MM.1S (cell line): ENCODE measurements around the gene ZNF681.

Experiments used
- DNase-seq: peaks from one replicate; pipeline ENCODE4 v3.0.0-alpha.2; 2015
- H2AFZ ChIP-seq: fragments of 300-600 bp; sonication (generic); 2 replicates; pipeline ENCODE4 v1.6.0; 2016; ENCODE audit warnings: antibody characterized with exemption, low read length
- H3F3A ChIP-seq: fragments of 300-600 bp; sonication (generic); 2 replicates; pipeline ENCODE4 v1.6.1; 2016; ENCODE audit warnings: mild to moderate bottlenecking, antibody characterized with exemption, low read length, moderate library complexity, mixed read lengths; ENCODE audit not compliant: insufficient read depth
- H3K27ac ChIP-seq: fragments of 300-600 bp; sonication (generic); 2 replicates; pipeline ENCODE4 v1.5.1; 2016; ENCODE audit warnings: mild to moderate bottlenecking, low read length
- H3K27me3 ChIP-seq: fragments of 300-600 bp; sonication (generic); replicated peaks from 2 replicates; pipeline ENCODE4 v1.6.0; 2016; ENCODE audit warnings: low read length; ENCODE audit not compliant: insufficient read depth
- H3K36me3 ChIP-seq: fragments of 300-600 bp; sonication (generic); replicated peaks from 2 replicates; pipeline ENCODE4 v1.6.1; 2016; ENCODE audit warnings: mild to moderate bottlenecking, low read length, mixed read lengths; ENCODE audit not compliant: insufficient read depth
- H3K4me1 ChIP-seq: fragments of 300-600 bp; sonication (generic); 2 replicates; pipeline ENCODE4 v1.6.1; 2016; ENCODE audit warnings: low read length, mixed read lengths
- H3K4me2 ChIP-seq: fragments of 300-600 bp; sonication (generic); 2 replicates; pipeline ENCODE4 v1.6.0; 2016; ENCODE audit warnings: low read depth, low read length
- H3K4me3 ChIP-seq: fragments of 300-600 bp; sonication (generic); 2 replicates; pipeline ENCODE4 v1.5.1; 2016; ENCODE audit warnings: low read length, mixed read lengths
- H3K79me2 ChIP-seq: fragments of 300-600 bp; sonication (generic); 2 replicates; pipeline ENCODE4 v1.6.1; 2016; ENCODE audit warnings: mixed run types, low read length, mixed read lengths
- H3K9ac ChIP-seq: fragments of 300-600 bp; sonication (generic); 2 replicates; pipeline ENCODE4 v1.6.1; 2016; ENCODE audit warnings: low read length, mixed read lengths
- H3K9me2 ChIP-seq: fragments of 300-600 bp; sonication (generic); replicated peaks from 2 replicates; pipeline ENCODE4 v1.6.1; 2016; ENCODE audit warnings: mild to moderate bottlenecking, low read length, mixed read lengths; ENCODE audit not compliant: insufficient read depth
- H3K9me3 ChIP-seq: fragments of 300-600 bp; sonication (generic); replicated peaks from 2 replicates; pipeline ENCODE4 v1.6.1; 2016; ENCODE audit warnings: mild to moderate bottlenecking, low read length, mixed read lengths; ENCODE audit not compliant: insufficient read depth
- H4K20me1 ChIP-seq: fragments of 300-600 bp; sonication (generic); 2 replicates; pipeline ENCODE4 v1.6.1; 2016; ENCODE audit warnings: mild to moderate bottlenecking, low read length, moderate library complexity, mixed read lengths; ENCODE audit not compliant: insufficient read depth
- EZH2 ChIP-seq: fragments of 300-600 bp; sonication (generic); optimal IDR thresholded peaks from 2 replicates; pipeline ENCODE3; 2017; ENCODE audit warnings: low read depth, mild to moderate bottlenecking, antibody characterized with exemption, low read length, mixed read lengths
- EZH2phosphoT487 ChIP-seq: fragments of 300-600 bp; sonication (generic); IDR thresholded peaks from 2 replicates; pipeline ENCODE4 v1.6.1; 2018; ENCODE audit warnings: antibody characterized with exemption, low read length
- TF ChIP-seq, protein P1 (sequence below): fragments of 300-600 bp; sonication (generic); IDR thresholded peaks from 2 replicates; pipeline ENCODE4 v1.5.1; 2016; ENCODE audit warnings: antibody characterized with exemption, low read length, mixed read lengths

ZNF681 gene

DNA sequence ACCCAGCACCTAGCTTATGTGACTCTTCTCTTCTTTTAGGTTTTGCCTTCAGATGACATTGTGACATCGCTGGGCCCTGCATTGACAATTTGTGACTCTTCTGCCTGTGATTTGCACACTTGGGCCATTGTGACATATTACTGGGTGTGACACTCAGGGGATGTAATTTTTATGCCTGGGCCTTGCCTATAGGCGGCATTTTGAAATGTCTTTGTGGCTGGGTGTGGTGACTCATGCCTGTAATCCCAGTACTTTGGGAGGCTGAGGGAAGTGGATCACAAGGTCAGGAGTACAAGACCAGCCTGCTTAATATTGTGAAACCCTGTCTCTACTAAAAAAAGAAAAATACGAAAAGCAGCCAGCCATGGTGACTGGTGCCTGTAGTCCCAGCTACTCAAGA is 28.4 kb upstream of the ZNF681 start:
- TF ChIP-seq EZH2phosphoT487 = no peak
- TF ChIP-seq, protein P1, sequence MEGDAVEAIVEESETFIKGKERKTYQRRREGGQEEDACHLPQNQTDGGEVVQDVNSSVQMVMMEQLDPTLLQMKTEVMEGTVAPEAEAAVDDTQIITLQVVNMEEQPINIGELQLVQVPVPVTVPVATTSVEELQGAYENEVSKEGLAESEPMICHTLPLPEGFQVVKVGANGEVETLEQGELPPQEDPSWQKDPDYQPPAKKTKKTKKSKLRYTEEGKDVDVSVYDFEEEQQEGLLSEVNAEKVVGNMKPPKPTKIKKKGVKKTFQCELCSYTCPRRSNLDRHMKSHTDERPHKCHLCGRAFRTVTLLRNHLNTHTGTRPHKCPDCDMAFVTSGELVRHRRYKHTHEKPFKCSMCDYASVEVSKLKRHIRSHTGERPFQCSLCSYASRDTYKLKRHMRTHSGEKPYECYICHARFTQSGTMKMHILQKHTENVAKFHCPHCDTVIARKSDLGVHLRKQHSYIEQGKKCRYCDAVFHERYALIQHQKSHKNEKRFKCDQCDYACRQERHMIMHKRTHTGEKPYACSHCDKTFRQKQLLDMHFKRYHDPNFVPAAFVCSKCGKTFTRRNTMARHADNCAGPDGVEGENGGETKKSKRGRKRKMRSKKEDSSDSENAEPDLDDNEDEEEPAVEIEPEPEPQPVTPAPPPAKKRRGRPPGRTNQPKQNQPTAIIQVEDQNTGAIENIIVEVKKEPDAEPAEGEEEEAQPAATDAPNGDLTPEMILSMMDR = no peak
- no peak for TF ChIP-seq EZH2

DNA sequence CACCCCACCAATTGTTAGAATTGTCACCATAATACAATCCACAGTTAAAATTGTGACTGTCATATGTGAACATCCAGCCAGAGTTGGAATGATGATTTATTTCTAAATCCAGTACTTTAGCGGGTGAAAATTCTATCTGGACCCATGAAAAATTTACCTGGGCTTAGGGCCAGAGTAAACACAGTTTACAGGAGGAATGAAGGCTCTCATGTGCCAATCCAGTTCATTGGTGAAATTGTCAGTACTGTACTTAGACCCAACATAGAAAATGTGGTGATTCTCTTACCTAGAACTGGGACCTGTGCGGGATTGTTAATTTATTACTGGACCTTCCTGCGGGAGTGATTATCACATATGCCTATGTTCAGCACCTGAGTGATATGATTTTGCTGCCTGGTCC is 27.3 kb upstream of the ZNF681 start:
- Histone ChIP-seq H3K27me3 (no peaks in the 10 kb centered on the region), H3F3A (no peaks in the 10 kb centered on the region), H4K20me1 (no peaks in the 10 kb centered on the region), H3K9ac (no peak overlapping the region), H3K4me2 (no peak overlapping the region), H3K36me3 (no peaks in the 10 kb centered on the region), H3K27ac (no peak overlapping the region), H3K9me3 (no peaks in the 10 kb centered on the region), H2AFZ (no peak overlapping the region), H3K9me2 (no peaks in the 10 kb centered on the region), H3K4me1 (0 out of 2 replicates have a peak, but pooled peaks cover 9% of the 10 kb centered on the region), H3K4me3 (no peak overlapping the region), H3K79me2 (no peaks in the 10 kb centered on the region)
- no peak for DNase-seq
- TF ChIP-seq, protein P1 = no peak
- no peak for TF ChIP-seq EZH2phosphoT487
- no peak for TF ChIP-seq EZH2

More for the DNA sequence above, 28.4 kb upstream of the ZNF681 start:
- Histone ChIP-seq H3K4me2 (no peak overlapping the region), H3K4me3 (no peak overlapping the region), H3F3A (no peaks in the 10 kb centered on the region), H3K4me1 (0 out of 2 replicates have a peak, but pooled peaks cover 9% of the 10 kb centered on the region), H3K9ac (no peak overlapping the region), H3K36me3 (no peaks in the 10 kb centered on the region), H3K27ac (no peak overlapping the region), H3K9me3 (no peaks in the 10 kb centered on the region), H2AFZ (no peak overlapping the region), H3K27me3 (no peaks in the 10 kb centered on the region), H4K20me1 (no peaks in the 10 kb centered on the region), H3K79me2 (no peaks in the 10 kb centered on the region), H3K9me2 (no peaks in the 10 kb centered on the region)
- DNase-seq = no peak

DNA sequence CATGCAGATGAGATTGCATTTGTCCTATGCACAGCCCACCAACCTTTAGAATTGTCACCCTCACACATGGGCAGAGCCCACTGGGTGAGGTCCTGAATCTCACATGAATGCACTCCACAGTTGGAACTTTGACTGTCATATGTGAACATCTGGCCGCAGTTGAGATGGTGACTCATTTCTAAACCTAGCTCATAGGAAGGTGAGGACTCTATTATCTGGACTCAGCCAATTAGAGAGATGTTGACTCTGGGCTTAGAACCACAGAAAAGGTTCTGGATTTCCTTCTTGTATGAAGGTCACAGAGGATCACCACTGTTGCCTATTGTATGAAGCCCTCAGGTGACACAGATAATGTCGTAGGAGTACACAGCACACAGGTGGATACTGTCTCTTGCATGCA is 25.6 kb upstream of the ZNF681 start:
- no peaks in the 10 kb centered on the region for H4K20me1 ChIP-seq
- H3K36me3 ChIP-seq = no peaks in the 10 kb centered on the region
- no peak for TF ChIP-seq EZH2
- H3K9me2 ChIP-seq = no peaks in the 10 kb centered on the region
- H3K4me2 ChIP-seq = no peak overlapping the region
- H3K4me3 ChIP-seq = no peak overlapping the region
- no peaks in the 10 kb centered on the region for H3F3A ChIP-seq
- H3K27me3 ChIP-seq = no peaks in the 10 kb centered on the region
- H3K79me2 ChIP-seq = no peaks in the 10 kb centered on the region
- H2AFZ ChIP-seq = no peak overlapping the region
- no peaks in the 10 kb centered on the region for H3K9me3 ChIP-seq
- H3K27ac ChIP-seq = peak overlapping the region; percentile 28; the same call in 1 of the 2 replicates
- DNase-seq = no peak
- 0 out of 2 replicates have a peak, but pooled peaks cover 9% of the 10 kb centered on the region for H3K4me1 ChIP-seq
- no peak overlapping the region for H3K9ac ChIP-seq

DNA sequence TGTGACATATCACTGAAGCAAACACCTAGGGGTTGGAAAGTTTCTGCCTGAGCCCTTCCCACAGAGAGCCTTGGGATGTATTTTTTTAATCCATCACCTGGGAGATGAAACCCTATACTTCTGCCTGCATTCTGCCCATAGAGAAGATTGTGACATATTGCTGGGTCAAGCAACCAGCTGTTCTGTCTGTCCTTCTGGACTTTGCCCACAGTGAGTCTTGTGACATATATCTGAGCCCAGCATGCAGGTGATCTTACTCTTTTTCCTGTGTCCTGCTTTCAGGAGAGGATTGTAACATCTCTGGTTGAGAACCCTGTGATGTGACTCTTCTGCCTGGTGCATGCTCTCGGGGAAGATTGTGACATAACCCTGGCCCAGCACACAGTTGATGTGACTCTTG is 24.9 kb upstream of the ZNF681 start:
- Histone ChIP-seq H3K9ac (no peak overlapping the region), H3K4me2 (no peak overlapping the region), H3K36me3 (no peaks in the 10 kb centered on the region)

More for the DNA sequence above, 24.9 kb upstream of the ZNF681 start:
- Histone ChIP-seq H3K79me2 (no peaks in the 10 kb centered on the region), H3K27ac (no peak overlapping the region), H2AFZ (no peak overlapping the region), H3K27me3 (no peaks in the 10 kb centered on the region), H3K9me2 (no peaks in the 10 kb centered on the region), H4K20me1 (no peaks in the 10 kb centered on the region), H3K4me1 (0 out of 2 replicates have a peak, but pooled peaks cover 9% of the 10 kb centered on the region), H3K4me3 (no peak overlapping the region), H3K9me3 (no peaks in the 10 kb centered on the region), H3F3A (no peaks in the 10 kb centered on the region)
- TF ChIP-seq EZH2phosphoT487 = no peak
- no peak for DNase-seq
